Tibial artery (tissue), 4 donors: ENCODE results near the gene KANSL2.
"Not testable (repeated sequence)": the region's sequence is repeated elsewhere in the genome, so short reads cannot be mapped to it uniquely, and the experiment has no call there.

Experiments used
- DNase-seq, 2 donors: peaks; one replicate each; pipeline ENCODE4 v3.0.0-alpha.2; 2019
- H3K27ac ChIP-seq, 2 donors: fragments of 200-600 bp; sonication (generic) in 1 of 2; 1 replicate in 1 of 2; 2 replicates in 1 of 2; pipeline ENCODE4 v1.5.1; 2018 to 2019; ENCODE audit warnings: mild to moderate bottlenecking in 1 of 2
- H3K27me3 ChIP-seq, 2 donors: fragments of 200-600 bp; sonication (generic) in 1 of 2; one replicate each; pipeline versions ENCODE4 v1.5.1 to v1.6.0; 2016 to 2019
- H3K36me3 ChIP-seq, 3 donors: fragments of 200-600 bp; sonication (generic) in 2 of 3; one replicate each; pipeline ENCODE4 v1.5.1; 2016 to 2019; ENCODE audit warnings: mild to moderate bottlenecking in 2 of 3
- H3K4me1 ChIP-seq, 4 donors: fragments of 200-600 bp; sonication (generic) in 2 of 4; 1 replicate in 3 of 4; 2 replicates in 1 of 4; pipeline ENCODE4 v1.5.1; 2016 to 2019
- H3K4me3 ChIP-seq, 2 donors: fragments of 200-600 bp; sonication (generic) in 1 of 2; 1 replicate in 1 of 2; 2 replicates in 1 of 2; pipeline ENCODE4 v1.5.1; 2018 to 2019; ENCODE audit warnings: mild to moderate bottlenecking in 2 of 2
- H3K9me3 ChIP-seq, 3 donors: fragments of 200-600 bp; sonication (generic) in 1 of 3; one replicate each; pipeline ENCODE4 v1.5.1; 2016 to 2019
- CTCF ChIP-seq, 2 experiments: fragments of 200-600 bp in 1 of 2; fragments of 450-650 bp in 1 of 2; IDR thresholded peaks; one replicate each; pipeline ENCODE4 v1.5.1; 2017 to 2019; ENCODE audit warnings: antibody characterized with exemption in 2 of 2, mild to moderate bottlenecking in 1 of 2, moderate library complexity in 1 of 2
- intact Hi-C: fragments of 100-400 bp; cut with DNase I; formaldehyde crosslinking; loops from one replicate; pipeline ENCODE4 v1.15.0; 2023; ENCODE audit warnings: low total_unique reads

KANSL2 gene

DNA sequence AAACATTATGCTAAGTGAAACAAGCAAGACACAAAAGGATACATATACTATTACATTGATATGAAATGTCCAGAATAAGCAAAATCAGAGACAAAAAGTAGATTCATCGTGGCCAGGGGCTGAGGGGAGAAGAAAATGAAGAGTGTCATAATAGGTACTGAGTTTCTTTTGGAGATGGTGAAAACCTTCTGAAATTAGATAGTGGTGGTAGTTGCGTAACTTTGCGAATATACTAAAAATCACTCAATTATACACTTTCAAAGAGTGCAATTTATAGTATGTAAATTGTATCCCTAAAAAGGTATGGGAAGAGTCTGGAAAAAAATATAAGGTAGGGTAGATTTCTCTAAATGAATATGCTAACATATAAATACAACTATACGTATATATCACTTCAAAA is 22.2 kb downstream of the KANSL2 start:
- no peak for DNase-seq
- Histone ChIP-seq H3K4me1 (no peaks in the 10 kb centered on the region), H3K27me3 (no peaks in the 10 kb centered on the region), H3K9me3 (no peaks in the 10 kb centered on the region), H3K27ac (no peak overlapping the region), H3K4me3 (no peak overlapping the region), H3K36me3 (peaks cover 79 to 91% (median 83%) of the 10 kb centered on the region in 3 donors)
- intact Hi-C loops: no loop called here
- TF ChIP-seq CTCF (IDR thresholded peaks at IDR 0.05): no peak

DNA sequence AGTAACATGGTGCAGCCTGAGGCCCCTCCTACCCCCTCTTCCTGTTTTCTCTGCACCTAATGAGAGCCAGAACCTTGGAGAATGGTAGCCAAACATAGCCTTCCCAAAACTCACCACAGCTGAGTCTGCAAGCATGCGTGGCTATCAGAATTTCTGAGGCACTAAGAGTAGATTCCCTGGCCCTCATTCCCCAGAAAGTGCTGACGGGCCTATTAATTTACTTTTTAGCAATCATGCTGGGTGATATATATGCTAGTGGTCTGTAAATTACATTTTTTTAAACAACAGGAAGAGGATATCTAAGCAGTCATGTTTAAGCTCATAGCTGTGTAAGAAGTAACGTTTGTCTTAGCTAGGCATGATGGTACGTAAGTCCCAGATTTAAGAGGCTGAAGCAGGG is 30.4 kb downstream of the KANSL2 start:
- Histone ChIP-seq H3K36me3 (peaks cover 55 to 86% (median 56%) of the 10 kb centered on the region in 3 donors), H3K27me3 (no peaks in the 10 kb centered on the region), H3K4me1 (no peaks in the 10 kb centered on the region), H3K4me3 (no peak overlapping the region), H3K9me3 (no peaks in the 10 kb centered on the region), H3K27ac (no peak overlapping the region)
- TF ChIP-seq CTCF (IDR thresholded peaks at IDR 0.05): no peak
- intact Hi-C loops: no loop called here
- no peak for DNase-seq

GRCh38 chr12:48645354-48645753 is 36.7 kb downstream of the KANSL2 start:
- H3K9me3 ChIP-seq, DNase-seq, H3K4me3 ChIP-seq, intact Hi-C loops, H3K4me1 ChIP-seq, H3K27ac ChIP-seq, H3K27me3 ChIP-seq: not testable (repeated sequence)
- H3K36me3 ChIP-seq: peaks cover 24 to 39% (median 30%) of the 10 kb centered on the region in 3 donors

DNA sequence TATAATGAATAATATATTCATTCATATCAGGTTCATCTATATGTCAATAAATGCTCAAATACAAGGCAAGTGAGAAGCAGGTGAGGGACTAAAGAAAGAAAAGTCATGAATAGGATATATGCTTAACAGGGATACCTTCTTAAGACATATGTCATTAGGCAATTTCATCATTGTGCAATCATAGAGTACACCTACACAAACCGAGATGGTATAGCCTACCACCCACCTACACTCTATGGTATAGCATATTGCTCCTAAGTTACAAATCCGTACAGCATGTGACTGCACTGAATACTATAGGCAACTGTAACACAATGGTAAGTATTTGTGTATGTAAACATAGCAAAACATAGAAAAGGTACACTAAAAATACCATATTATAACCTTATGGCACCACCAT is 39.0 kb downstream of the KANSL2 start:
- H3K9me3 ChIP-seq: no peaks in the 10 kb centered on the region
- H3K4me1 ChIP-seq: no peaks in the 10 kb centered on the region
- H3K4me3 ChIP-seq: no peak overlapping the region
- peaks cover 14 to 20% (median 17%) of the 10 kb centered on the region in 3 donors for H3K36me3 ChIP-seq
- DNase-seq: no peak
- no peak for TF ChIP-seq CTCF (IDR thresholded peaks at IDR 0.05)
- intact Hi-C loops: no loop called here
- no peak overlapping the region for H3K27ac ChIP-seq
- no peaks in the 10 kb centered on the region for H3K27me3 ChIP-seq

DNA sequence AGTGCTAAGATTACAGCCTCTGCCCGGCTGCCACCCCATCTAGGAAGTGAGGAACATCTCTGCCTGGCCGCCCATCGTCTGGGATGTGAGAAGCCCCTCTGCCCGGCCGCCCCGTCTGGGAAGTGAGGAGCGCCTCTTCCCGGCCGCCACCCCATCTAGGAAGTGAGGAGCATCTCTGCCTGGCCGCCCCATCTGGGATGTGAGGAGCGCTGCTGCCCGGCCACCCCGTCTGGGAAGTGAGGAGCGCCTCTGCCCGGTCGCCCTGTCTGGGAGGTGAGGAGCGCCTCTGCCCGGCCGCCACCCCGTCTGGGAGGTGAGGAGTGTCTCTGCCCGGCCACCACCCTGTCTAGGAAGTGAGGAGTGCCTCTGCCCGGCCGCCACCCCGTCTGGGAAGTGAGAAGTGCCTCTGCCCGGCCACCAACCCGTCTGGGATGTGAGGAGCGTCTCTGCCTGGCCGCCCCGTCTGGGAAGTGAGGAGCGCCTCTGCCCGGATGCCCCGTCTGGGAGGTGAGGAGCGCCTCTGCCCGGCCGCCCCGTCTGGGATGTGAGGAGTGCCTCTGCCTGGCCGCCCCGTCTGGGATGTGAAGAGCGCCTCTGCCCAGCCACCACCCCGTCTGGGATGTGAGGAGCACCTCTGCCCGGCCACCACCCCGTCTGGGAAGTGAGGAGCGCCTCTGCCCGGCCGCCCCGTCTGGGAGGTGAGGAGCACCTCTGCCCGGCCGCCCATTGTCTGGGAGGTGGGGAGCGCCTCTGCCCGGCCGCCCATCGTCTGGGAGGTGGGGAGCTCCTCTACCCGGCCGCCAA is 40.1 kb downstream of the KANSL2 start:
- DNase-seq, intact Hi-C loops, H3K4me1 ChIP-seq, H3K9me3 ChIP-seq, H3K4me3 ChIP-seq, H3K27ac ChIP-seq, H3K27me3 ChIP-seq: not testable (repeated sequence)
- H3K36me3 ChIP-seq: peaks cover 9 to 14% (median 14%) of the 10 kb centered on the region in 3 donors

DNA sequence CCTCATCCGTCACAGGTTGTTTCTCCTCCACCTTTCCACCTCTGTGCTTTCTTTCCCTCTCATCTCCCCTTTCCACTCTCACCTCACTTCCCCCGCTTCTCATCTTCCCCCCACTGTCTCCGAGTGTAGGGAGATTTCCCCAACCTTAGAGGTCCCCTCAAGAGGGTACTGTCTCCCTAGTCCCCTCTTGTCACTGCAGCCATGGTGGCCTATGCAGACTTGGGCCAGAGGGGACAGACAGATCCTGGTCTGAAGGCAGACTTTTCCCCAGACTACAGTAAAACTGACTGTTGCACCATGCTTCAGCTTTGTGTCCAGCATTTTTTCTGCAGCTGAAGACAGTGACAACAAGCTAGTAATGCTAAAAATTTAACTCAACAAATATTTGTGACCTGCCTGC is 41.2 kb downstream of the KANSL2 start:
- no peaks in the 10 kb centered on the region for H3K9me3 ChIP-seq
- no peaks in the 10 kb centered on the region for H3K4me1 ChIP-seq
- no peaks in the 10 kb centered on the region for H3K27me3 ChIP-seq
- no peak overlapping the region for H3K27ac ChIP-seq
- intact Hi-C loops: no loop called here
- no peak overlapping the region for H3K4me3 ChIP-seq
- DNase-seq: no peak
- H3K36me3 ChIP-seq: peaks cover 6 to 14% (median 10%) of the 10 kb centered on the region in 3 donors
- no peak for TF ChIP-seq CTCF (IDR thresholded peaks at IDR 0.05)
